T-helper 2 cell treated with Interferon-gamma antibody and Interleukin-4, amounts not matched to agents 5 μg/mL and 100 μg/mL, for 36 hours (primary cell): ENCODE measurements around the gene CTXND1.

ENCODE experiments used
- DNase-seq: peaks from one replicate; pipeline ENCODE4 v3.0.0; 2021; ENCODE audit warnings: low spot score
- H3K27ac Mint-ChIP-seq: one replicate; pipeline ENCODE4 v1.8.0; 2021; ENCODE audit warnings: mild to moderate bottlenecking, mixed read lengths
- H3K27me3 Mint-ChIP-seq: one replicate; pipeline ENCODE4 v1.8.0; 2021; ENCODE audit warnings: low read depth, mixed read lengths
- H3K36me3 Mint-ChIP-seq: one replicate; pipeline ENCODE4 v1.8.0; 2021; ENCODE audit warnings: low read depth, mixed read lengths
- H3K4me1 Mint-ChIP-seq: one replicate; pipeline ENCODE4 v1.8.0; 2021; ENCODE audit warnings: low read depth, mixed read lengths
- H3K4me3 Mint-ChIP-seq: one replicate; pipeline ENCODE4 v1.8.0; 2022; ENCODE audit warnings: mild to moderate bottlenecking, moderate library complexity, mixed read lengths
- H3K9me3 Mint-ChIP-seq: one replicate; pipeline ENCODE4 v1.8.0; 2021; ENCODE audit warnings: mixed read lengths

The CTXND1 gene

DNA sequence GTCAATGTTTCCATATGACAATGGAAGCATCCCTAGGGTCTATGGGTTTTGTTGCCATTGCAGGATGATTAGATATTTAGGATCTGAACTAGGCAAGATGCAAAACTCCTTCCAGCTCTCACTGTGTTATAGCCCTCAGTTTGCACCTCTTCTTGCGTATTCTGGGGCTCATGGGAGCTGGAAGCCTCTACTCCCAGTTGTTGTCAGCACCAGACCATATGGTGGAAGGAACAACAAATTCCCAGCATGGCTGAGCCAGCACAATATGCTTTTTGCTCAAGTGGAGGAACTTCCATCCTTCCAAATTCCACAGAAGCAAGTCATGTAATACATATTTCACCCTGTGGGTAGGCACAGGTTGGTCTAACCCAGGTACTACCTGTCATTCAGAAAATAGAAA is 18.5 kb upstream of the CTXND1 start:
- no peak for DNase-seq
- H3K4me3 Mint-ChIP-seq = no peak overlapping the region
- no peaks in the 10 kb centered on the region for H3K9me3 Mint-ChIP-seq
- H3K4me1 Mint-ChIP-seq = no peaks in the 10 kb centered on the region
- H3K27me3 Mint-ChIP-seq = peaks cover 2% of the 10 kb centered on the region
- no peaks in the 10 kb centered on the region for H3K36me3 Mint-ChIP-seq
- no peak overlapping the region for H3K27ac Mint-ChIP-seq

DNA sequence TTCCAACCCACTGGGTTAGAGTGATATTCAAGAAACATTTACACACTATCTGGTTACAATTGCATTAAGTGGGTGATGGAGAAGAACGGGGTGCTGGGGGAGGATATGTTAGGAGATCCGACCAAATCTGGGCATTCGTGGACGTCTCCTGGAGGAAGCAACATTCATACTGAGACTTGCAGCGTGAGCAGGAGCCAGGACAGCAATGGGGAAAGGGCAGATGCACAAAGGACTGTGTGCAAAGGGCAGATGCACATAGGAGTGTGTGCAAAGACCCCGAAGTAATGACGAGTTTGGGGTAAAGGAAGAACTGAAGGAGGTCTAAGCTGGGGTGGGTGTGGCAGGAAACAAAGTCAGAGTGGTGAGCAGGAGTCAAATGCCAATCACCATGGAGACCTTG is 16.1 kb upstream of the CTXND1 start:
- H3K27ac Mint-ChIP-seq = no peak overlapping the region
- H3K9me3 Mint-ChIP-seq = no peaks in the 10 kb centered on the region
- H3K36me3 Mint-ChIP-seq = no peaks in the 10 kb centered on the region
- H3K4me3 Mint-ChIP-seq = no peak overlapping the region
- H3K27me3 Mint-ChIP-seq = peaks cover 2% of the 10 kb centered on the region
- DNase-seq = no peak
- H3K4me1 Mint-ChIP-seq = no peaks in the 10 kb centered on the region

DNA sequence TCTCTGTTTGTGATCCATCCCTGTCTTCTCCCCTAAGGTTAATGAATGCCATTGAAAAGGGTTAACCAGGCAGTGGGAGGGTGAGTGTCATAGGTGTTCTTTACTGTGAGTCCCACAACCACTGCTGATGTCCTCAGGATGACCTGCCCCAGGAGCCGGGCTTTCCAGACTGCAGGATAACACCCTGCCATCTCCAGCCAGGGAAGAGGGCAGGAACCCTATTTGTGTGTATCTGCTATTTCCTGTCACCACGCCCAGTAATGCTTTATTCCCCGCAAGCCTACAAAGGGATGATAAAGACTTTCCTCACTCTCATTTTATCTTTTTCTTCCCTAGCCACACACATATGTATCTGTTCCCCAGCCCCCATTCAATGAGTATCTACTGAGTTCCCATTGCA is 15.6 kb upstream of the CTXND1 start:
- H3K9me3 Mint-ChIP-seq = no peaks in the 10 kb centered on the region
- H3K4me1 Mint-ChIP-seq = no peaks in the 10 kb centered on the region
- peaks cover 2% of the 10 kb centered on the region for H3K27me3 Mint-ChIP-seq
- no peak overlapping the region for H3K27ac Mint-ChIP-seq
- no peak overlapping the region for H3K4me3 Mint-ChIP-seq
- no peak for DNase-seq
- no peaks in the 10 kb centered on the region for H3K36me3 Mint-ChIP-seq

DNA sequence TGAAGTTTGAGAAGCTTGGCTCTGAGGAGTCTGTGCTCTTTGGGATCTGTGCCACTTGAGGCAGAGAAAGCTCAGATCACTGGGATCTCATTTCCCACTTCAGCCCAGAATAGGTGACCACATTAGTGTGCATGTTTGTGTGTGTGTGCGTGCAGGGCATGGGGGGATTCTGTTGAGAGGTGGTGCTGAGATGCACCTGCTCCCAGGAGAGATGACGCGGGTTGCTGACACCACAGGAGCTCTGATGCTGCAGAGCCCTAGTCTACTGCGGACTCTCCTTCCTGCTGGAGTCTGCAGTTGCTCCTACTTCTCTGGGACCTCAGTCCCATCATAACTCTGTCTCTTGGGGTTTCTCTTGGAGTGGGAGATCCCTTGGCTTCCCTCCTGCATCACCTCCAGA is 14.7 kb upstream of the CTXND1 start:
- peaks cover 2% of the 10 kb centered on the region for H3K27me3 Mint-ChIP-seq
- H3K4me3 Mint-ChIP-seq = no peak overlapping the region
- no peaks in the 10 kb centered on the region for H3K4me1 Mint-ChIP-seq
- H3K36me3 Mint-ChIP-seq = no peaks in the 10 kb centered on the region
- no peak overlapping the region for H3K27ac Mint-ChIP-seq
- DNase-seq = no peak
- no peaks in the 10 kb centered on the region for H3K9me3 Mint-ChIP-seq

DNA sequence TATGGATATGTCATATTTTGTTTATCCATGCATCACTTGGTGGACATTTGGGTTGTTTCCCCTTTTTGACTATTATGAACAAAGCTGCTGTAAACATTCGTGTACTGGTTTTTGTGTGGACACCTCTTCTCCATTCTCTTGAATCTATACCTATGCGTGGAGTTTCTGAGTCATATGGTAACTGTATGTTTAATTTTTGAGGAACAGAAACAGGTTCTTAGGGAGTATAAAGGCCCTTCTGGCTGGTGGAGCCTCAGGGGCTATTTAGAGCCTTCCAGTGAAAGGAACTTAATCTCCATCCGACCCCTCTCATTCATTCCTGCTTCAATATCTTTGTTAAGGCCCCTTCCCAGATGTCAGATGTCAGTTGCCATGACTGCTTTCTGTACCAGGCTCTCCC is 14.1 kb upstream of the CTXND1 start:
- no peak for DNase-seq
- Mint-ChIP-seq H3K27ac (no peak overlapping the region), H3K36me3 (no peaks in the 10 kb centered on the region), H3K4me1 (no peaks in the 10 kb centered on the region), H3K27me3 (no peaks in the 10 kb centered on the region), H3K4me3 (no peak overlapping the region), H3K9me3 (no peaks in the 10 kb centered on the region)

DNA sequence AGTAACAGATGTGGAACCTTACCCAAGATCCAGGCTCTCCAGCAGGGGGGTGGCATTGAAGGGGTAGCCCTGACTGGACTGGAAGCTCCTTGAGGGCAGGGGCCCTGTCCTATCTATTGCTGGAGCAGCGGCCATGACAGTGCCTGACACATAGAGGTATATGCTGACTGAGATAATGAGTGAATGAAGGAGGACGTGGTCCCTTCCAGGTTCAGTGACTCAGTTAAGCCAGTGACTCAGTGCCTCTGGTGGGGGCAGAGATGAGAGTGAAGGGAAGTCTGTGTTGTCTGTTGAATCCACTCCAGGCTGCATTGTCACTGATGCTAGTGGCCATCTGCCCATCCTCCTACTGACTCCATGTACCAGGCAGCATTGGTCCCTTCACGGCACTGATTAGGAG is 13.0 kb upstream of the CTXND1 start:
- peak; percentile 12 for DNase-seq
- Mint-ChIP-seq H3K4me3 (no peak overlapping the region), H3K4me1 (no peaks in the 10 kb centered on the region), H3K9me3 (no peaks in the 10 kb centered on the region), H3K27ac (no peak overlapping the region), H3K36me3 (no peaks in the 10 kb centered on the region), H3K27me3 (no peaks in the 10 kb centered on the region)

DNA sequence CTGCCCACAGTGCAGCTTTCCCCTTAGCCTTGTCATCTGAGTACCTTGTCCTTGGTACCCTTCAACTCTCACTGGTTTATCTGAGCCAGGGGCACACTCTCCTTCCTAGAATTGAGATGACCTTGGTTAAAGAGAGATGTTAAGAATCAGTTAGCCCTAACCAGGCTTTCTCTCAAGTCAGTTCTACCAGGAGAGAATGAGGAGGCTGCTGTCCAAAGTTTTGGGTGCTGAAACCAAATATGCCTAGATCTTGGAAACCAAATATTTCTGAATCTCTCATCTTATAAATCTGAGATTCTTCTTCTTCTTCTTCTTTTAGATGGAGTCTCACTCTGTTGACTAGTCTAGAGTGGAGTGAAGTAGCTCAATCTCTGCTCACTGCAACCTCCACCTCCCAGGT is 12.0 kb upstream of the CTXND1 start:
- DNase-seq = no peak
- H3K27me3 Mint-ChIP-seq = no peaks in the 10 kb centered on the region

DNA sequence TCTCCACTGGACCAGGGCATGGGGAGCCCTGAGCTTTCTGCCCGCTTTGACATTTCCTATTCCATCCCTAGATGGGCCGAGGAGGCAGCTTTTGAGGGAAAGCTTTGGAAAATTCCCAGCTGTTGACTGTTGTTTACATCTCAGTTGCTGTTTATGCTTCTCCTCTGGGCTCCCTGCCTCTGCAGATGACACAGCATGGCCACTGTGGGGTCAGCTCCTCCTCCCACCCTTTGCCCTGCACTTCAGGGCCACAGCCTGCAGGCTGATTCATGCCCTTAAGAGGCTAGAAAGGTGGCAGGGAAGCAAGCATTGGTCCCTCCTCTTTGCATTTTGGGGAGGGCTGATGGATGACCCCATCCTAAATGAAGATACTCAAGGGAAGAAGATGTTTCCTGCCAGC is 8.5 kb upstream of the CTXND1 start:
- H3K27me3 Mint-ChIP-seq = no peaks in the 10 kb centered on the region
- no peak for DNase-seq
- no peak overlapping the region for H3K27ac Mint-ChIP-seq
- H3K9me3 Mint-ChIP-seq = no peaks in the 10 kb centered on the region
- H3K36me3 Mint-ChIP-seq = no peaks in the 10 kb centered on the region
- no peaks in the 10 kb centered on the region for H3K4me1 Mint-ChIP-seq
- no peak overlapping the region for H3K4me3 Mint-ChIP-seq

More for the DNA sequence above, 12.0 kb upstream of the CTXND1 start:
- no peak overlapping the region for H3K4me3 Mint-ChIP-seq
- no peaks in the 10 kb centered on the region for H3K4me1 Mint-ChIP-seq
- H3K9me3 Mint-ChIP-seq = no peaks in the 10 kb centered on the region
- H3K27ac Mint-ChIP-seq = no peak overlapping the region
- H3K36me3 Mint-ChIP-seq = no peaks in the 10 kb centered on the region

DNA sequence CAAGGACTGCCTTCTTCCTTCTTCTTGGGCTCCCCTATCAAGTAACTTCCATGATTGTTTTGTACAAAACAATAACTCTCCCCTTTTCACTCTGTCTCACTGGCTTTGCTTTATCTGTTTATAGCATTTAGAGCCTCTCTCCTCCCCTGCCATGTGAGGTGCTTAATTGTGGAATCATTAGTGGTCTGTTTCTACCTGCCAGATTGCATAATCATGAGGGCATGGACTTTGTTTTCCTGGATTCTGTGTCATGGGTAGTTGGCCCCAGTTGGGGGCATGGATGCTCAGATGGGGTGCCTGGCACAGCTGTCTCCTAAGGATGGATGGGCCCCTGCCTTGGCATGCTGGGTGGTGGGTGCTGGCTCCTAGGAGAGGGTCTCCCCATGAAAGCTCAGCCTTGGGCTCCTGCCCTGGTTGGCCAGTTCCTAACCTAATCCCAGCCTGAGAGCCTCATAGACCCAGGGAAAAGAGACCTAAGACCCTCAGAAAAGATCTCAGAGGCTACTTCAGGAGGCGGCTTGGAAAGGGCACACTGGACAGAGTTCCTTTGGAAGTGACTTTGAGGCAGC is 8.0 kb upstream of the CTXND1 start:
- no peak overlapping the region for H3K27ac Mint-ChIP-seq
- H3K27me3 Mint-ChIP-seq = peaks cover 4% of the 10 kb centered on the region
- no peak overlapping the region for H3K4me3 Mint-ChIP-seq
- no peaks in the 10 kb centered on the region for H3K4me1 Mint-ChIP-seq
- DNase-seq = no peak
- no peaks in the 10 kb centered on the region for H3K9me3 Mint-ChIP-seq
- no peaks in the 10 kb centered on the region for H3K36me3 Mint-ChIP-seq

DNA sequence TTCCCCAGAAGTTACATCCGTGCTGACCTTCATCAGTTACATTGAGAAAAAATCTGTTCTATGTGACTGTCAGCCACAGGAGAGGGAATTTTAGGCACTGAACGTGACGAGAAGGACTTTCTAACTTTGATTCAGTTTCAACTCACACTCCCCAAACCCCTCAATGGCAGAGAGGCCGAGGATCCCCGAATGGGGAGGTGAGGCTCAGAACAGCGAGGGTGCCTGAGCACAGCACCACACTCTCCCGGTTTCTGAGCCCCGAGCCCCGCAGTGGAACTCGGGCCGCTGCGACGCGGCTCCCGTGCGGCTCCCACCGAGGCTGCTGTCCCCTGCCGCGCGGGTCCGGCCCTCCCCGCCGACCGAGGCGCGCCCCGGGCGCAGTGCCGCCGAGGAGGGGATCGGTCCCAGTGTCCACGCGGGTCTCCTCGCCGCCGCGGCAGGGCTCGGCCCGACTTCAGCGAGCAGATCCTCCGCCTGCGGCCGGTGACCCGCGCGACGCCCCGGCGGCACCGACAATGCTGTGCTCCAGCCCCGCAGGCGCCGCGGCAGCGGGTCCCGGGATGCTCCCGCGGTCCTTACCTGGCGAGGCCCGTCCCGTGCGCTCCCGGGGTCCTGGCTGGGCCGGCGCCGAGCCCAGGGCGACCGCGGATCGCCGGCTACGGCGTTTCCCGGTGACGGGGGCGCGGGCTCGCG is 439 bp downstream of the CTXND1 start:
- no peak for DNase-seq
- Mint-ChIP-seq H3K36me3 (no peaks in the 10 kb centered on the region), H3K27ac (no peak overlapping the region), H3K27me3 (peaks cover 59% of the 10 kb centered on the region), H3K9me3 (no peaks in the 10 kb centered on the region), H3K4me1 (peaks cover 2% of the 10 kb centered on the region), H3K4me3 (peak overlapping the region; percentile 8)

DNA sequence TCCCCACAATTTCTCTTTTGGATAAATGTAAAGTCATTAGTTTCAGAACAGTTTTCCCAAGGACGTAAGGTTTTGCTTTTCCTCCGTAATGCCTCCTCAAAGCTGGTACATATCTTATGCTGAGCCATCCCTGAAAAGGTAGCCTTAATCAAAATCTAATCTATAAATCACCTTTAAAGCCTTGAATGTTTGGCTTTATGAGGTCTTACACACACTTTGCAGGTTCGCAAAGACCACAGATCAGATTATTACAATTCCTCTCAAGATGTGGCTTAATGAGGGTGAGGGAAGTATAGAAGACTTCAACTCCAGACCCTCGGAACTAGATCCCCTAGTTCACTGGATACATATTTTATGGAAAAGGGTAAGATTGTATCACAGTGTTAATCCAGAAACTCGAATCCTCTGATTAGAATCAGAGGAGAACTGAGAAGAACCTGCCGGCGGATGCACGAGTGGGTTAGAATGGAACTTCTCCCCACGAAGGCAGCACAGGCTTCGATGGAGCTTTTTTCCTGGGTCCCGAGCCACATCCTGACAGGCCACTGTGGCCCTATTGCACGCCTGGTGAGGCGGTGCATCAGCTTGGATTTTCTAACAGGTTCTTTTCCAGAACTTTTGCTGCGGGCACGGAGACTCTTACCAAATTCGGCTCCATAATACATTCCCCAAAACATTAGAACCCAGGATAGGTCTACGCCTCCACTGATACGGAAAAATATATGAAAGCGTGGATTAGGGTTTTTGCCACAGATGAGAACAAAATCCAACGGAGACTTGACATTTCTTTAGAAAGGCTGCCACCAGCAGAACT is 1.2 kb downstream of the CTXND1 start:
- no peak for DNase-seq
- Mint-ChIP-seq H3K27ac (no peak overlapping the region), H3K4me3 (peak overlapping the region; percentile 8), H3K36me3 (no peaks in the 10 kb centered on the region), H3K4me1 (peaks cover 2% of the 10 kb centered on the region), H3K27me3 (peaks cover 62% of the 10 kb centered on the region), H3K9me3 (no peaks in the 10 kb centered on the region)

DNA sequence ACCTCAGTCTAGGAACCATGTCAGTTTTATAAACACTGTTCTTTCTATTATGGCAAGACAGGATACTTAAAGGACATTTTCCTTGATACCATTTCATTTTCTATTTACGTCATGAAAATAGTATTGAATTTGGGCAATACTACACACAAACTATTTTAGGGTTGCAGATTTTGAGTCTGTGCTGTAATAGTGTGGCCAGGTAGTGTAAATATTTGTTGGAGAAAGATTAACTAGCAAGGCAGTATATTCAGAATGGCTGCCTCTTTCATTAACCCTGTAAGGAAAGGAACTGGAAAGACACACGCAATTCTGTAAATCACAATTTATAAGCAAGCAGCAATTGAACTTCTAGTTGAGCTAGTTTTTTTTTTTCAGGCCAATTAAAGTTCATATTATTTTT is 2.0 kb downstream of the CTXND1 start:
- H3K9me3 Mint-ChIP-seq = no peaks in the 10 kb centered on the region
- H3K4me1 Mint-ChIP-seq = peaks cover 2% of the 10 kb centered on the region
- DNase-seq = no peak
- peaks cover 64% of the 10 kb centered on the region for H3K27me3 Mint-ChIP-seq
- H3K36me3 Mint-ChIP-seq = no peaks in the 10 kb centered on the region
- H3K4me3 Mint-ChIP-seq = no peak overlapping the region
- H3K27ac Mint-ChIP-seq = no peak overlapping the region

DNA sequence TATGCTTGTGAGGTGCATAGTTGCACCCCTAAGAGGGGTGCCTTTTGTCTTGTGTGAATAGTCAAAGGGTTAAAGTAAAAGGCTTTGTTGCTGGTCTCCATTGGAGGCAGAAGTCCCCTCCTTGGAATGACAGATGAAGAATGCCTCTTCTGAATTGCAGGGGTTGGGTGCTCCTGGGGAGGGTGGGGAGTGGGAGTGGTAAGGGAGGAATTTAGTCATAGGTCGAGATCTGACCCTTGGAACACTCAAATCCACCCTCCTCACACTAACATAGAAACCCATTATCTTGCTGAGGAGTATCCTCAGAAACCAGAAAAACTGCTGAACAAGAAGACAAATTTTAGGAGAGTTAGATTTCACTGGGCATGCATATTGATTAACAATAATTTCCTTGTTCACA is 4.7 kb downstream of the CTXND1 start:
- peaks cover 55% of the 10 kb centered on the region for H3K27me3 Mint-ChIP-seq
- no peak overlapping the region for H3K27ac Mint-ChIP-seq
- no peak for DNase-seq
- H3K9me3 Mint-ChIP-seq = no peaks in the 10 kb centered on the region
- H3K4me3 Mint-ChIP-seq = no peak overlapping the region
- peaks cover 2% of the 10 kb centered on the region for H3K4me1 Mint-ChIP-seq
- H3K36me3 Mint-ChIP-seq = no peaks in the 10 kb centered on the region

DNA sequence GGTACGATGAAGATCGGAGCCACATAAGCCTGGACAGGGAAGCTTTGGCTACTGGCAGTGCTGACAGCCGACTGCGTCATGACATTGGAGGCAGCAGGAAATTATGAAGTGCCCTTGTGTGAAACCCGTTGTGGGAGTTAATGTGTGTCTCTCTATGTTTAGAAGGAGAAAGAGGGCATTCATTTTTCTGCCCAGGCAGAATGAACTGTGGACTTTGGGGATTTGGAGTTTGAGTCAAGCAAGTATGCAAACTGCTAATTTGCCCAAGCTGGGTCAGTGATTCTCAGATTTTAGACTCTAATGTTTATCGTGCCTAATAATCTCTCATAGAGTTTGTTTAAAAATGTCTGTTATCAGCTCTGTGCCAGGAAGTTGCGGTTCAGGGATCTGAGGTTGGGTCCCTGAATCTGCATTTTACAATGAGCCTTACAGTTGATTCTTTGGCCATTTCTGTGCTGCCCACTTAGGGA is 5.6 kb downstream of the CTXND1 start:
- Mint-ChIP-seq H3K9me3 (no peaks in the 10 kb centered on the region), H3K4me3 (no peak overlapping the region), H3K4me1 (peaks cover 2% of the 10 kb centered on the region), H3K27ac (no peak overlapping the region), H3K36me3 (no peaks in the 10 kb centered on the region), H3K27me3 (peaks cover 52% of the 10 kb centered on the region)
- no peak for DNase-seq
